K562 (cell line): ENCODE measurements around the gene BRMS1. TPM values are rescaled to one million over a fixed set of nuclear protein-coding genes. Genes with fewer than 3 reads are reported as not detected.

Experiments used
- ARID4B ChIP-seq: sonication (generic); formaldehyde crosslinking; IDR thresholded peaks from 2 replicates; pipeline ENCODE4 v1.8.0; 2022; ENCODE audit warnings: mild to moderate bottlenecking, missing genetic modification reagents
- CREB1 ChIP-seq, 2 experiments: sonication (generic) in 1 of 2; formaldehyde crosslinking in 1 of 2; IDR thresholded peaks; 2 replicates each; pipeline versions ENCODE4 v1.6.1 to v1.8.0; 2012 to 2022; ENCODE audit warnings: inconsistent platforms in 1 of 2, mild to moderate bottlenecking in 1 of 2, missing genetic modification reagents in 1 of 2, moderate library complexity in 1 of 2
- EGR1 ChIP-seq: fragments of 450-650 bp; conservative IDR thresholded peaks from 2 replicates; pipeline ENCODE4 v1.6.1; 2017; ENCODE audit warnings: mild to moderate bottlenecking
- GABPB2 ChIP-seq: fragments of 250-450 bp; sonication (Bioruptor Pico); conservative IDR thresholded peaks from 2 replicates; pipeline ENCODE4 v1.5.1; 2021; ENCODE audit warnings: mild to moderate bottlenecking
- HNRNPLL ChIP-seq: fragments of 200-400 bp; formaldehyde crosslinking; IDR thresholded peaks from 2 replicates; pipeline ENCODE4 v1.6.1; 2017; ENCODE audit warnings: low read length, low read depth, mild to moderate bottlenecking; ENCODE audit not compliant: poor library complexity, severe bottlenecking
- KDM5B ChIP-seq: fragments of 200-600 bp; sonication (generic); IDR thresholded peaks from 2 replicates; pipeline ENCODE4 v1.6.1; 2012; ENCODE audit warnings: low read depth, mild to moderate bottlenecking, moderate library complexity, low read length, control low read depth, inconsistent platforms; ENCODE audit not compliant: insufficient replicate concordance
- MCM5 ChIP-seq: fragments of 450-650 bp; IDR thresholded peaks from 2 replicates; pipeline ENCODE4 v1.6.1; 2016; ENCODE audit warnings: low read depth
- MECOM ChIP-seq: fragments of 250-450 bp; sonication (Bioruptor Pico); IDR thresholded peaks from 2 replicates; pipeline ENCODE4 v1.8.0; 2022; ENCODE audit warnings: inconsistent platforms
- NFIC ChIP-seq: fragments of 450-650 bp; IDR thresholded peaks from 2 replicates; pipeline ENCODE4 v1.6.1; 2017; ENCODE audit warnings: mild to moderate bottlenecking, inconsistent platforms
- POLR3G ChIP-seq: IDR thresholded peaks from 2 replicates; pipeline ENCODE4 v1.6.1; 2011; ENCODE audit not compliant: insufficient read length, insufficient replicate concordance; ENCODE audit errors: extremely low read depth
- PPARD ChIP-seq: fragments of 250-450 bp; sonication (Bioruptor Pico); IDR thresholded peaks from 2 replicates; pipeline ENCODE4 v1.8.0; 2022; ENCODE audit warnings: inconsistent platforms, mild to moderate bottlenecking, moderate library complexity
- RBBP5 ChIP-seq: fragments of 200-600 bp; sonication (generic); IDR thresholded peaks from 2 replicates; pipeline ENCODE4 v1.6.1; 2012; ENCODE audit warnings: borderline replicate concordance, mild to moderate bottlenecking, low read length, control low read depth, inconsistent platforms; ENCODE audit not compliant: insufficient read depth, poor library complexity, severe bottlenecking
- SFPQ ChIP-seq: fragments of 200-400 bp; formaldehyde crosslinking; IDR thresholded peaks from 2 replicates; pipeline ENCODE4 v1.6.1; 2017; ENCODE audit warnings: mild to moderate bottlenecking, low read depth, low read length, moderate library complexity
- SREBF1 ChIP-seq: fragments of 150-350 bp; IDR thresholded peaks from 2 replicates; pipeline ENCODE4 v1.6.1; 2014; ENCODE audit warnings: antibody characterized with exemption, low read depth, low read length, borderline replicate concordance
- XRCC5 ChIP-seq: fragments of 200-400 bp; formaldehyde crosslinking; IDR thresholded peaks from 2 replicates; pipeline ENCODE4 v1.6.1; 2017; ENCODE audit warnings: low read depth, mild to moderate bottlenecking, low read length
- ZBTB8A ChIP-seq: fragments of 450-650 bp; IDR thresholded peaks from 2 replicates; pipeline ENCODE4 v1.6.1; 2018; ENCODE audit warnings: mild to moderate bottlenecking, moderate library complexity; ENCODE audit not compliant: partially characterized antibody
- ZNF217 ChIP-seq: sonication (generic); formaldehyde crosslinking; IDR thresholded peaks from 2 replicates; pipeline ENCODE4 v1.8.0; 2022; ENCODE audit warnings: mild to moderate bottlenecking, missing genetic modification reagents
- ZNF23 ChIP-seq: fragments of 250-450 bp; sonication (Bioruptor Pico); IDR thresholded peaks from 2 replicates; pipeline ENCODE4 v1.4.0; 2020; ENCODE audit warnings: mild to moderate bottlenecking
- ZNF384 ChIP-seq: IDR thresholded peaks from 2 replicates; pipeline ENCODE4 v1.6.1; 2012; ENCODE audit warnings: low read depth, low read length, improper control_type of control experiment
- ZSCAN32 ChIP-seq: fragments of 450-650 bp; formaldehyde crosslinking; IDR thresholded peaks from 2 replicates; pipeline ENCODE4 v1.4.0; 2020; ENCODE audit warnings: mild to moderate bottlenecking, moderate library complexity
- polyA plus RNA-seq, 8 experiments: library from polyadenylated mRNA; depleted of rRNA in 4 of 8; stranded (reverse) in 5 of 8; unstranded in 3 of 8; fragments of >200 nt; fragmentation: Nextera tagmentation in 2 of 8; fragmentation: Illumina TruSeq in 1 of 8; extraction: Ambion mirVana in 2 of 8; extraction: Trizol in 1 of 8; gene quantifications; 2 replicates each; pipeline versions ENCODE4 v1.2.1 to v1.2.3, GENCODE V29; 2011 to 2014; ENCODE audit warnings: inconsistent platforms in 1 of 8, missing spikeins in 1 of 8
- total RNA-seq, 7 experiments: library from RNA; depleted of rRNA in 6 of 7; stranded (reverse); fragments of >200 nt in 6 of 7; fragmentation: Illumina TruSeq in 2 of 7; extraction: Trizol in 2 of 7; gene quantifications; 2 replicates each; pipeline versions ENCODE4 v1.2.1 to v1.2.3, GENCODE V29; 2011 to 2021; ENCODE audit warnings: low replicate concordance in 1 of 7
- TF ChIP-seq, protein P1 (sequence below): sonication (generic); formaldehyde crosslinking; IDR thresholded peaks from 2 replicates; pipeline ENCODE4 v1.9.0; 2022; ENCODE audit warnings: mild to moderate bottlenecking, missing genetic modification reagents

The BRMS1 gene
- total and polyA plus RNA-seq, 9 of the 15 experiments (the other 6 are each of a cell fraction or from before 2014, with no cell fraction given) = 2.2 to 78.8 (median 33.4) TPM

DNA sequence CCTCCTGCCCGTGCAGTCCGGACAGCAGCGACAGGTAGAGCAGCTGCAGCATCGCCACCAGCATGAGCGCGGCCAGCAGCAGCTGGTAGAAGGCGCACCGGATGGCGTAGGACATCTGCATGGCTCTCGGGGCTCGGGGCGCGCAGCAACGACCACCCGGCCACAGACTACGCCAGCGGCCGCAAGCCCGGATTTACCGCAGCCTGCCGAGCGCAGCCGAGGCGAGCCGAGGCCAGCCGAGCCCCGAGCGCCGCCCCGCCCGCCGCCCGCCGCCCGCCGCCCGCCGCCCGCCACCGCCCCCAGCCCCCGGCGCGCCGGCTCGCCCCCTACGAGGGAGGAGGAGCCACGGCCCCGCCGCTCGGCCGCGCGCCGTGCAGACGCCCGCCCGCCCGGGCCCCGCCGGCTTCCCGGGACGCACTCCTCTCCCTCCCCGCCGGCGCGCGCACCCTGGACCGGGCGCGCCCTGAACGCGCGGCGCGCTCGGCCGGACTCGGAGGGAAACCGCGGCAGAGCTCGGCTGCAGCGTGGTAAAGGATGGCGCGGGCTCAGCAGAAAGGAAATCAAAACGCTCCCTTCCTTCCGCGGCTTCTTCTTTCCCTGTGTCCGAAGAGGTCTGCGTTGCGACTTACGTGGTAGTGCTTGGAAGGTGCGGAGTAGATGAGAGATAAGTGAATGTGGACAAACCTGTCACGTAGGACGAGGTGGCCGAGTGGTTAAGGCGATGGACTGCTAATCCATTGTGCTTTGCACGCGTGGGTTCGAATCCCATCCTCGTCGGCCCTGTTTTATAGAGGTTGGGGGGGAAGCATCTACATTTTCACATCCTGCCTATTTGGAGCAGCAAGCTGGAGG is 2.7 kb upstream of the BRMS1 start, which contains the start of gene B4GAT1 (continued):
- 0 out of 2 replicates have a peak, but pooled peaks have one; percentile 7 for TF ChIP-seq ZNF384
- TF ChIP-seq ZNF217 (CRISPR knock-in tag) = no peak
- peak; percentile 80; the same call in 1 of the 2 replicates for TF ChIP-seq NFIC
- TF ChIP-seq RBBP5 = peak; percentile 100
- TF ChIP-seq ZNF23 (CRISPR knock-in tag) = no peak
- TF ChIP-seq ZBTB8A = no peak
- TF ChIP-seq HNRNPLL = peak; percentile 59
- TF ChIP-seq POLR3G = peak; percentile 28
- TF ChIP-seq XRCC5 = peak; percentile 88; the same call in 1 of the 2 replicates
- TF ChIP-seq PPARD (CRISPR knock-in tag) = no peak
- no peak for TF ChIP-seq CREB1 (IDR thresholded peaks at IDR 0.05)
- TF ChIP-seq CREB1 (CRISPR knock-in tag; IDR thresholded peaks at IDR 0.05) = peak; percentile 81
- TF ChIP-seq MCM5 = no peak
- TF ChIP-seq SFPQ = no peak
- TF ChIP-seq ARID4B = peak; percentile 59; the same call in 1 of the 2 replicates
- peak; percentile 38 for TF ChIP-seq EGR1
- TF ChIP-seq, protein P1, sequence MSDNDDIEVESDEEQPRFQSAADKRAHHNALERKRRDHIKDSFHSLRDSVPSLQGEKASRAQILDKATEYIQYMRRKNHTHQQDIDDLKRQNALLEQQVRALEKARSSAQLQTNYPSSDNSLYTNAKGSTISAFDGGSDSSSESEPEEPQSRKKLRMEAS (CRISPR knock-in tag) = peak; percentile 55
- peak; percentile 74; the same call in 1 of the 2 replicates for TF ChIP-seq GABPB2
- peak; percentile 81 for TF ChIP-seq KDM5B
- no peak for TF ChIP-seq MECOM
- TF ChIP-seq SREBF1 = peak; percentile 69; the same call in 1 of the 2 replicates
- TF ChIP-seq ZSCAN32 (CRISPR knock-in tag) = no peak
